VCaP (cell line): ENCODE data around the gene RAMP2.
A peak's percentile ranks its signal among the peaks of the same experiment; 100 is the strongest.

Experiments
- H3K27ac ChIP-seq: fragments of 450-650 bp; 2 replicates; pipeline ENCODE4 v1.5.1; 2017
- TF ChIP-seq, protein P1 (sequence below): fragments of 450-650 bp; conservative IDR thresholded peaks from 2 replicates; pipeline ENCODE4 v1.5.1; 2017; ENCODE audit warnings: mild to moderate bottlenecking, moderate library complexity

RAMP2 gene

DNA sequence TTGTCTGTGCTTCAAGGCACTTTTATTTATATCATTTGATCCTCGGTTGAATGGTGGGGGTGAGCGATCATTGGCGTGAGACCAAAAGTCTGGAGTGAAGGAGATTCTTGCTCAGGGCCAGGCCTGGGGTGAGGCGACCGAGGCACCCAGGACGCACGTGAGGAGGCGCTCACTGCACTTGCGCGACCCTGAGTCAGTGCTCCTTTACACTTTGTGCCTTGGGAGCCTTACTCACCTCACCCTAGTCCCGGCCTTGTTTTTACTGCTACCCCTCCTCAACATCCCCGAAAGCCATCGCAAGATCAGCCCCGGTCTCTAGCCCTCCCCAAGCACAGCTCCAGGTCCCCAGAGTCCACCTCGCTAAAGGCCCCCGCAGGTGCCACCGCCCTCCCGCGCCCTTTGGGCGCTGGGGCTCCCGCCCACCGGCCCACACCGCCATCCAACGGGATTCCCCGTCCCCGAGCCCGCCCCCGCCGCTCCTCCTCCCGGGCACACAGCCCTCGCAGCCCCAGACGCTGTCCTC is 16.7 kb upstream of the RAMP2 start:
- peak overlapping the region; percentile 92 for H3K27ac ChIP-seq
- TF ChIP-seq, protein P1, sequence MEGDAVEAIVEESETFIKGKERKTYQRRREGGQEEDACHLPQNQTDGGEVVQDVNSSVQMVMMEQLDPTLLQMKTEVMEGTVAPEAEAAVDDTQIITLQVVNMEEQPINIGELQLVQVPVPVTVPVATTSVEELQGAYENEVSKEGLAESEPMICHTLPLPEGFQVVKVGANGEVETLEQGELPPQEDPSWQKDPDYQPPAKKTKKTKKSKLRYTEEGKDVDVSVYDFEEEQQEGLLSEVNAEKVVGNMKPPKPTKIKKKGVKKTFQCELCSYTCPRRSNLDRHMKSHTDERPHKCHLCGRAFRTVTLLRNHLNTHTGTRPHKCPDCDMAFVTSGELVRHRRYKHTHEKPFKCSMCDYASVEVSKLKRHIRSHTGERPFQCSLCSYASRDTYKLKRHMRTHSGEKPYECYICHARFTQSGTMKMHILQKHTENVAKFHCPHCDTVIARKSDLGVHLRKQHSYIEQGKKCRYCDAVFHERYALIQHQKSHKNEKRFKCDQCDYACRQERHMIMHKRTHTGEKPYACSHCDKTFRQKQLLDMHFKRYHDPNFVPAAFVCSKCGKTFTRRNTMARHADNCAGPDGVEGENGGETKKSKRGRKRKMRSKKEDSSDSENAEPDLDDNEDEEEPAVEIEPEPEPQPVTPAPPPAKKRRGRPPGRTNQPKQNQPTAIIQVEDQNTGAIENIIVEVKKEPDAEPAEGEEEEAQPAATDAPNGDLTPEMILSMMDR = no peak; the same call in 1 of the 2 replicates

DNA sequence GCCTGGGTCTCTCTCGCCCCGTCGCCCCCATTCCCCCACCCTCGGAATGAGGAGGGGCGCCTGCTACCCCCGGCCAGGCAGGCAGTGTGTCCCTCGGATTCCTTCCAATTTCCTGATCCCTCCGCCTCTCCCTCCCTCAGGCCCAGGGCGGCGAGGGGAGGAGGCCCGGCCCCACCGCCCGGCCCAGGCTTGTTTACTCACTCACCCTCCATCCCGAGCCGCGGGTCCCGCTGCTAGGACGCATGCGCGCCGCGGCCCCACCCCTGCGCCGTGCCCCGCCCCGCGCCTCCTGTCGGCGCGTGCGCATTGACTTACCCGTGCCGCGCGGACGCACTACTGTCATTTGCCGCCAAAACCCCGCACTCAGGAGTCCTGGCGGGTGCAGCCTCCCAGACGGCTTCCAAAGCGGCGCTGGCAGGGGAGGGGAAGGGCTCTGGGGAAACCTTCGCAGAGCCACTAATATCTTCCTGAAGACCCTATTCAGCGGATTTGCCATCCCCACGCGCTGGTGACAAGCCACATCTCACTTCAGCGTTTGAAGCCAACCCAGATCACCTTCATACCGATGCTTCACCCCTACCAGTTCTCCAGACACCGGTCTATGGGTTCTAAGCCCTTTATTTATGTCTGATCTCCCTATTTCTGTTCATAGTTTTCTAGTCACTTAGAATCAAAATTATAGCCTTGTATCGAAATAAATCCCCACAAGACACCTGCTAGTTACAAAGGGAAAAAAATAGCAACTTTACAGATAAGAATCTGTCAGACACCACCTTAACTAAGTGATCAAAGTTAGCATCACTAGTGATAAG is 16.0 kb upstream of the RAMP2 start, which contains the start of gene EZH1:
Gene EZH1 (minus strand): TSS at position 235 of the 812 bp plus-strand sequence. CDS start 16,099 bp downstream, outside the sequence.
- peak within 1 kb of the TSS; percentile 92 for H3K27ac ChIP-seq
- TF ChIP-seq, protein P1 = no peak

DNA sequence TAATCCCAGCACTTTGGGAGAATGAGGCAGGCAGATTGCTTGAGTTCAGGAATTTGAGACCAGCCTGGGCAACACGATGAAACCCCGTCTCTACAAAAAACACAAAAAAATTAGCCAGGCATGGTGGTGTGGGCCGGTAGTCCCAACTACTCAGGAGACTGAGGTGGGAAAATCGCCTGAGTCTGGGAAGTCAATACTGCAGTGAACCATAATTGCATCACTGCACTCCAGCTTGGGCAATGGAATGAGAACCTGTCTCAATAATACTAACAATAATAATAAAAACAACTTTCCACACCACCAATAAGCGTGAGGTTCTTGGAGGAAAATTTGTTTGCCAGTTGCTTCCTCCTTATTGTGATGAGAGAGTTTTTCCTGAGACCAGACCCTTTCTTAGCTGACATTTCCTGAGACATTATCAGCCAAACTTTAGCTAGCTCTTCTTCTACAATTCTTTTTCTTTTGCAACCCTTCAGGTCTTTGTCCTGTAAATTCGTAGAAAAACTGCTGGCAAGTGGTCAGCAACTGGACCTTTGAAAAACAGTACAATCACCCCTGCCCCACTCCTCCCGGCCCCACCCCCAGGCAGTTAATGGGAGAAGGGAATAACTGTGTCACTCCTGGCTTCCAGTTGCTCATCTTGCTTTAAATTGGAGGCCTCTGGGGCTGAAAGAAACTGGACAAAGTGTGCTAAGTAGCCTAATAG is 12.7 kb upstream of the RAMP2 start:
- TF ChIP-seq, protein P1 = no peak
- H3K27ac ChIP-seq = peak overlapping the region; percentile 36

DNA sequence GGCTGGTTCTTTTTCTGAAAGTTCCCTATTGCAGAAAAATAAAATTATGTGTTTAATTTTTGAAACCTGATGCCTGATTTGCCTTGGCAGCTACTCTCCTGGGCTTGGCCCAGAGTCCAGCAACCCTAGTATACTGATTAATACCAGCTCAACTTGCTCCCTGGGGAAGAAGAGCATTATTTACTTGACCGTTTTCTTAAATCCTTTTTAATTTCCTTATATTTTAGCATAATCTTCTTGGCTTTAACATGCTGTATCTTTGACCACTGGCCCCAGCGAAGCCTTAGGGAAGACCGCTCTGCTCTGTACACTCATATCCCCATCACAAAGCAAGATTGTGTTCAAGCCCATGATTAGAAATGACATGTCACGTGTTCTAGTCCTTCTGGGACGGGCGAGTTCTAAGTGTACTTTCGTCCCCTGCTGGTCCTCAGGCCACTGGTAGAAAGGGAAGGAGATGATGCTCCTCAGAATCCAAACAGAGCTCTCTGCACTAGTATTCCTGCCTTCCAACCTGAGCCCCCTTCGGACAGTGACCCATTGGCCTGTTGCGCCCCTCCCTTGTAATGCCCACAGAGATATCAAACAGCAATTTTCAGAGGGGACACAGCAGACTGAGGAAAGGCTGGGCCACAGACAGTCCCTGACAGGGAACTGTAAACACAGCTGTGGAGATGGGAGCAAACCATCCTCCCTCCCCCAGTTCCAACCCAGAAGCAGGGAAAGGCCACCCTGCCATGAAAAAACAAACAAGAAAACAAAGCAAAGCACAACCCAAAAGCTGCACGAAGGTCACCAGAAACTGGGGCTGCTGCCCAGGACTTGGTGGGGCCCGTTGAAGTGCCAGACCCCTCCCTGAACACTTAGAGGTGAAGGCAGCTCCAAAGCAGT is 11.9 kb upstream of the RAMP2 start:
- H3K27ac ChIP-seq = peak overlapping the region; percentile 36
- TF ChIP-seq, protein P1 = no peak

DNA sequence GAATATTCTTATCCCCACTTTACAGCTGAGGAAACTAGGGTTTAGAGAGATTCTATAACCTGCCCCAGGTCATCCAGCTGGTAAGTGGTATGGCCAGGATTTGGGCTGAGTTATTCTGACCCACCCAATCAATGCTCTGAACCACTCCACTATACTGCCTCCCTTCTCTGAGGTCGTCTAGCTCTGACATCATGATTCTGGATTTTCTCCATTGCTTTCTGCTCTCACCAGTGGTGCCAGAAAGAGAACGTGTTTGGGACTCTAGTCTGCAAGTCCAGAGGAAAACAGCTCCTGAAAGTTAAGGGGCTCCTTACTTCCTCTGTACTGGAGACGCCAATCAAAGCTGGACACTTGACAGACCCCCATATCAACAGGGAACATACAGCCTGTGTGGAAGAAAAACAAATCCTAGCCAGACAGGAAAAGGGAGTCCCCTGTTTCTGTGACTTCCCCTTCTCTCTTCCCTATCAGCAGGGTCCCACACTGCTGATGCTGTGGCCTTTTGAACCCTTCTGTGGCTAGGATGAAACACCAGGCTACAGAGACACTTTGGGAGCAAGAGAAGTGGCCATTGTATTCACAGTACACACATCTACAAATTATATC is 10.2 kb upstream of the RAMP2 start:
- H3K27ac ChIP-seq = no peak overlapping the region
- TF ChIP-seq, protein P1 = no peak

DNA sequence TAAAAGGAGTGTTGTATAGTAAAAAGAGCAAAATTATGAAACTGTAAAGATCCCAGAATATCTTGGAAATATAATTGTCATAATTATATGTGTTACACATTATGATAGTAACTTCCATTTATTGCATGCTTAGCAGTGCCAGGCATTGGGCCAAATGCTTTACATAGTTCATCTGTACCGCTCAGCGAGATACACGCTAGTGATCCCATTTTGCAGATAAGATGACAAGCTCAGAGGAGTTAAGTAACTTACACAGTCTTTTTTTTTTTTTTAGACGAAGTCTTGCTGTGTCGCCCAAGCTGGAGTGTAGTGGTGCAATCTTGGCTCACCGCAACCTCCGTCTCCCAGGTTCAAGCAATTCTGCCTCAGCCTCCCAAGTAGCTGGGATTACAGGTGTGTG is 9.4 kb upstream of the RAMP2 start:
- TF ChIP-seq, protein P1 = no peak
- no peak overlapping the region for H3K27ac ChIP-seq
